HG03558 (cell line): Measurements from ENCODE around the gene RAVER2.
"Not testable (repeated sequence)": the region's sequence is repeated elsewhere in the genome, so short reads cannot be mapped to it uniquely, and the experiment has no call there.

Experiments
- ATAC-seq: cut with Tn5 transposase; IDR thresholded peaks from one replicate; pipeline ENCODE4 v1.9.1; 2021; ENCODE audit warnings: moderate number of reproducible peaks; ENCODE audit not compliant: unreplicated experiment; ENCODE audit errors: extremely low read depth

Gene RAVER2

GRCh38 chr1:64801851-64802523, 57.1 kb downstream of the RAVER2 start:
- ATAC-seq: no peak

- no peak for ATAC-seq
Observed at GRCh38 chr1:64809309-64809708, 64.4 kb downstream of the RAVER2 start.

GRCh38 chr1:64810001-64810400, 65.1 kb downstream of the RAVER2 start:
- ATAC-seq: no peak

GRCh38 chr1:64811131-64811530, 66.3 kb downstream of the RAVER2 start:
- no peak for ATAC-seq

- ATAC-seq: no peak
Observed at GRCh38 chr1:64814427-64814826, 69.6 kb downstream of the RAVER2 start.

GRCh38 chr1:64817364-64817763, 72.5 kb downstream of the RAVER2 start:
- ATAC-seq: not testable (repeated sequence)

- not testable (repeated sequence) for ATAC-seq
Observed at GRCh38 chr1:64820572-64820971, 75.7 kb downstream of the RAVER2 start.

GRCh38 chr1:64822621-64823020, 77.7 kb downstream of the RAVER2 start:
- ATAC-seq: no peak

- ATAC-seq: no peak
Observed at GRCh38 chr1:64823691-64824476, 79.0 kb downstream of the RAVER2 start.

GRCh38 chr1:64826991-64827390, 82.1 kb downstream of the RAVER2 start:
- ATAC-seq: no peak

GRCh38 chr1:64828829-64829228, 84.0 kb downstream of the RAVER2 start:
- no peak for ATAC-seq

GRCh38 chr1:64829411-64830029, 84.6 kb downstream of the RAVER2 start:
- ATAC-seq: no peak

- no peak for ATAC-seq
Observed at GRCh38 chr1:64830030-64830651, 85.3 kb downstream of the RAVER2 start.

GRCh38 chr1:64834734-64835133, 89.9 kb downstream of the RAVER2 start:
- ATAC-seq: no peak

GRCh38 chr1:64836802-64837201, 91.9 kb downstream of the RAVER2 start:
- no peak for ATAC-seq

- no peak for ATAC-seq
Observed at GRCh38 chr1:64838486-64838885, 93.6 kb downstream of the RAVER2 start.

GRCh38 chr1:64839261-64839660, 94.4 kb downstream of the RAVER2 start:
- no peak for ATAC-seq

- ATAC-seq: no peak
Observed at GRCh38 chr1:64839732-64840405, 95.0 kb downstream of the RAVER2 start.

- no peak for ATAC-seq
Observed at GRCh38 chr1:64841330-64842065, 96.6 kb downstream of the RAVER2 start.

GRCh38 chr1:64842224-64842623, 97.3 kb downstream of the RAVER2 start:
- ATAC-seq: no peak
